Measurements from ENCODE around the gene LGALS7.
"Not testable (repeated sequence)": the region's sequence is repeated elsewhere in the genome, so short reads cannot be mapped to it uniquely, and the experiment has no call there.

LGALS7 gene

DNA sequence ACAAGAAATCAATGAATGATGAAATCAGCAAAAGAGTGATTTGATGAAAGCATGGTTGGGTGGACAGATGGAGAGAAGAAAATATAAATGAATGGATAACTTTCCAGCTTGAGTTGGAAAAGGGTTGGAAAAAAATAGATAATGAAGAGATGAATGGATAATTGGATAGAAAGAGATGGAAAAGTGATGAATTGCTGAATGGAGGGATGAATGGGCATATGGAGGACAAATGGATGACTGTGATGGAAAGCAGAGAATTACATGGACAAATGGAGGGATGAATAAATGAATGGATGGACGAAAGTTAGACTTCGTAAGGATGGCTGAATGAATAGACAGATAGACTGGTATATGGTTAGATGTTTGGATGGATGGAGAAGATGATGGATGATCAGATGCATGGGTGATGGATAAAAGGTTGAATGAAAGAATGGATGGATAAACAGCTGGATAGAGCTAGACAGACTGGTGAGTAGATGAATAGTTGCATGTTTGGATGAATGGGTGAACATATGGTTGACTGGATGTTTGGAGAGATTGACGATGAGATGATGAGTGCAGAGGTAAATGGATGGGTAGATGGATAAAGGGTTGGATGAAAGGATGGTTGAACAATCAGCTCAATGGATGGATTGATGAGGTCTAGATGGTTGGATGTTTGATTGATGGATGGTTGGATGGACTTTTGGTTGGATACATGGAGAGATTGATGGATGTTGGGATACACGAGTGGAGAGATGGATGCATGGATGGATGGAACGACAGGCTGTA is 27.4 kb upstream of the LGALS7 start:
- Histone ChIP-seq H3K27ac (no peak overlapping the region), H4K20me1 (ENCODE audit: insufficient read depth) (no peaks in the 10 kb centered on the region), H3K4me3 (IDR thresholded peaks at IDR 0.05; ENCODE audit: insufficient read depth, low read depth, low read length) (no peak overlapping the region), H3K4me2 (no peak overlapping the region), H3K4me1 (ENCODE audit: low read depth, poor library complexity, severe bottlenecking) (no peaks in the 10 kb centered on the region), H3K36me3 (ENCODE audit: insufficient read depth) (no peaks in the 10 kb centered on the region), H3K79me2 (ENCODE audit: insufficient read depth, low read depth) (no peaks in the 10 kb centered on the region), H3K9ac (no peak overlapping the region), H3K27me3 (ENCODE audit: insufficient read depth, low read depth) (no peaks in the 10 kb centered on the region), H2AFZ (ENCODE audit: low read depth) (no peak overlapping the region)
- TF ChIP-seq, protein P1, sequence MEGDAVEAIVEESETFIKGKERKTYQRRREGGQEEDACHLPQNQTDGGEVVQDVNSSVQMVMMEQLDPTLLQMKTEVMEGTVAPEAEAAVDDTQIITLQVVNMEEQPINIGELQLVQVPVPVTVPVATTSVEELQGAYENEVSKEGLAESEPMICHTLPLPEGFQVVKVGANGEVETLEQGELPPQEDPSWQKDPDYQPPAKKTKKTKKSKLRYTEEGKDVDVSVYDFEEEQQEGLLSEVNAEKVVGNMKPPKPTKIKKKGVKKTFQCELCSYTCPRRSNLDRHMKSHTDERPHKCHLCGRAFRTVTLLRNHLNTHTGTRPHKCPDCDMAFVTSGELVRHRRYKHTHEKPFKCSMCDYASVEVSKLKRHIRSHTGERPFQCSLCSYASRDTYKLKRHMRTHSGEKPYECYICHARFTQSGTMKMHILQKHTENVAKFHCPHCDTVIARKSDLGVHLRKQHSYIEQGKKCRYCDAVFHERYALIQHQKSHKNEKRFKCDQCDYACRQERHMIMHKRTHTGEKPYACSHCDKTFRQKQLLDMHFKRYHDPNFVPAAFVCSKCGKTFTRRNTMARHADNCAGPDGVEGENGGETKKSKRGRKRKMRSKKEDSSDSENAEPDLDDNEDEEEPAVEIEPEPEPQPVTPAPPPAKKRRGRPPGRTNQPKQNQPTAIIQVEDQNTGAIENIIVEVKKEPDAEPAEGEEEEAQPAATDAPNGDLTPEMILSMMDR (conservative IDR thresholded peaks at IDR 0.05; ENCODE audit: low read depth, low read length): no peak

GRCh38 chr19:38799104-38799503 is 25.8 kb upstream of the LGALS7 start:
- no peaks in the 10 kb centered on the region for H3K79me2 ChIP-seq (ENCODE audit: insufficient read depth, low read depth)
- no peaks in the 10 kb centered on the region for H3K4me1 ChIP-seq (ENCODE audit: low read depth, poor library complexity, severe bottlenecking)
- no peak overlapping the region for H3K27ac ChIP-seq
- no peak overlapping the region for H3K4me3 ChIP-seq (IDR thresholded peaks at IDR 0.05; ENCODE audit: insufficient read depth, low read depth, low read length)
- no peaks in the 10 kb centered on the region for H3K27me3 ChIP-seq (ENCODE audit: insufficient read depth, low read depth)
- no peak overlapping the region for H2AFZ ChIP-seq (ENCODE audit: low read depth)
- no peaks in the 10 kb centered on the region for H3K36me3 ChIP-seq (ENCODE audit: insufficient read depth)
- H4K20me1 ChIP-seq (ENCODE audit: insufficient read depth): no peaks in the 10 kb centered on the region
- H3K9ac ChIP-seq: no peak overlapping the region
- H3K4me2 ChIP-seq: no peak overlapping the region
- TF ChIP-seq, protein P1 (conservative IDR thresholded peaks at IDR 0.05; ENCODE audit: low read depth, low read length): no peak

- not testable (repeated sequence) for H3K4me2 ChIP-seq; H3K27me3 ChIP-seq (ENCODE audit: insufficient read depth, low read depth); H3K27ac ChIP-seq; H3K4me1 ChIP-seq (ENCODE audit: low read depth, poor library complexity, severe bottlenecking); H3K36me3 ChIP-seq (ENCODE audit: insufficient read depth); H4K20me1 ChIP-seq (ENCODE audit: insufficient read depth); H2AFZ ChIP-seq (ENCODE audit: low read depth); H3K4me3 ChIP-seq (IDR thresholded peaks at IDR 0.05; ENCODE audit: insufficient read depth, low read depth, low read length); H3K9ac ChIP-seq; H3K79me2 ChIP-seq (ENCODE audit: insufficient read depth, low read depth)
Observed at GRCh38 chr19:38797781-38798180, 24.5 kb upstream of the LGALS7 start.

DNA sequence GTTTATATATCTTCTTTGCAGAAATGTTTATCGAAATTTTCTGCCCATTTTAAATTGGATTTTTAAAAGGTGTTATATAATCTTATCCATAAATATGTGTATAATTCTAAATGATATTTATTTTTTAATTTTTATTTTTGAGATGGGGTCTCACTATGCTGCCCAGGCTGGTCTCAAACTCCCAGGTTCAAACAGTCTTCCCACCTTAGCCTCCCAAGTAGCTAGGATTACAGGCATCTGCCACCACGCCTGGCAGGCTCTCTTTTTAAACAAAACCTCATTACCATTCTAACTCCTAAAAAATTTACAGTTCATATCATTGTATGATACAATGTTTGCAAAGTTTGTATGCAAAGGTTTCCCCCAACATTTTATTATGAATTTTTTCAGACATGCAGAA is 22.8 kb upstream of the LGALS7 start:
- no peaks in the 10 kb centered on the region for H4K20me1 ChIP-seq (ENCODE audit: insufficient read depth)
- H3K9ac ChIP-seq: no peak overlapping the region
- no peak overlapping the region for H3K27ac ChIP-seq
- H3K27me3 ChIP-seq (ENCODE audit: insufficient read depth, low read depth): no peaks in the 10 kb centered on the region
- no peaks in the 10 kb centered on the region for H3K79me2 ChIP-seq (ENCODE audit: insufficient read depth, low read depth)
- no peak overlapping the region for H3K4me3 ChIP-seq (IDR thresholded peaks at IDR 0.05; ENCODE audit: insufficient read depth, low read depth, low read length)
- H3K4me2 ChIP-seq: no peak overlapping the region
- TF ChIP-seq, protein P1 (conservative IDR thresholded peaks at IDR 0.05; ENCODE audit: low read depth, low read length): no peak
- H3K36me3 ChIP-seq (ENCODE audit: insufficient read depth): no peaks in the 10 kb centered on the region
- no peaks in the 10 kb centered on the region for H3K4me1 ChIP-seq (ENCODE audit: low read depth, poor library complexity, severe bottlenecking)
- H2AFZ ChIP-seq (ENCODE audit: low read depth): no peak overlapping the region

DNA sequence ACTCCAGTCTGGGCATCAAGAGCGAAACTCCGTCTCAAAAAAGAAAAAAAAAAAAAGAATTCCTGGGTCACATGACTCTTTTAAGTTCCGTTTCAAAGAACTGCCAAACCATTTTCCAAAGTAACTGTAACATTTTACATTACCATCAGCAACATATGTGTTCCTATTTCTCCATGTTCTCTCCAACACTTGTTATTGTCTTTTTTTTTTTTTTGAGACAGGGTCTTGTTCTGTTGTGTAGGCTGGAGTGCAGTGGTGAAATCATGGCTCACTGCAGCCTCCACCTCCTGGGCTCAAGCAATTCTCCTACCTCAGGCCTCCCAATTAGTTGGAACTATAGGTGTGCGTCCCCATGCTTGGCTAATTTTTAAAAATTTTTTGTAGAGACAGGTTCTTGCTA is 22.2 kb upstream of the LGALS7 start:
- Histone ChIP-seq H3K4me3 (IDR thresholded peaks at IDR 0.05; ENCODE audit: insufficient read depth, low read depth, low read length) (no peak overlapping the region), H3K4me1 (ENCODE audit: low read depth, poor library complexity, severe bottlenecking) (no peaks in the 10 kb centered on the region), H3K27ac (no peak overlapping the region), H2AFZ (ENCODE audit: low read depth) (no peak overlapping the region), H4K20me1 (ENCODE audit: insufficient read depth) (no peaks in the 10 kb centered on the region), H3K9ac (no peak overlapping the region), H3K79me2 (ENCODE audit: insufficient read depth, low read depth) (no peaks in the 10 kb centered on the region), H3K4me2 (no peak overlapping the region), H3K27me3 (ENCODE audit: insufficient read depth, low read depth) (no peaks in the 10 kb centered on the region), H3K36me3 (ENCODE audit: insufficient read depth) (no peaks in the 10 kb centered on the region)
- TF ChIP-seq, protein P1 (conservative IDR thresholded peaks at IDR 0.05; ENCODE audit: low read depth, low read length): no peak
